HG02610 (cell line): ENCODE measurements around the gene ZSWIM4.
A peak's percentile ranks its signal among the peaks of the same experiment; 100 is the strongest.

Experiments used
- ATAC-seq: cut with Tn5 transposase; IDR thresholded peaks from one replicate; pipeline ENCODE4 v1.9.1; 2021; ENCODE audit warnings: mild to moderate bottlenecking, moderate library complexity; ENCODE audit not compliant: unreplicated experiment

The ZSWIM4 gene

DNA sequence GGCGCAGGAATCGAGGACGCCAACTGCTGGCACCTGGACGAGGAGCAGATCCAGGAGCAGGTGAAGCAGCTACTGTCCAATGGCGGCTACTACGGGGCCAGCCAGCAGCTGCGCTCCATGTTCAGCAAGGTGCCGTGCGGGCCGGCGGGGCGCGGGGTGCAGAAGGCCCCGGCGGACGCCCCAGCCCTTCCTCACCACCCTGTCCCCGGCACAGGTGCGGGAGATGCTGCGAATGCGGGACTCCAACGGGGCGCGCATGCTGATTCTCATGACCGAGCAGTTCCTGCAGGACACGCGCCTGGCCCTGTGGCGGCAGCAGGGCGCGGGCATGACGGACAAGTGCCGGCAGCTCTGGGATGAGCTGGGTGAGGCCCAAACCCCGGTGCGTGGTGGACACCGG, 13.6 kb downstream of the ZSWIM4 start:
- no peak for ATAC-seq

DNA sequence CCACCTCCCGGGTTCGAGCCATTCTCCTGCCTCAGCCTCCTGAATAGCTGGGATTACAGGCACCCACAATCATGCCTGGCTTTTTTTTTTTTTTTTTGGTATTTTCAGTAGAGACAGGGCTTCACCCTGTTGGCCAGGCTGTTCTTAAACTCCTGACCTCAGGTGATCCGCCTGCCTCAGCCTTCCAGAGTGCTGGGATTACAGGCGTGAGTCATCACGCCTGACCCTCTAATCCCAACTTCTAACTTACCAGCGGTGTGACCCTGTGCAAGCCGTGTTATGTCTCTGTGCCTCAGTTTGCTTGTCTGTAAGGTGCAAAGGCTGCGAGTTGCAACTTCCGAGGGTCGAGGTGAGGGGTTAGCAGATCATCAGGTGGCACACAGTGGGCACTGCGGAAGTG, 17.3 kb downstream of the ZSWIM4 start:
- ATAC-seq = no peak

DNA sequence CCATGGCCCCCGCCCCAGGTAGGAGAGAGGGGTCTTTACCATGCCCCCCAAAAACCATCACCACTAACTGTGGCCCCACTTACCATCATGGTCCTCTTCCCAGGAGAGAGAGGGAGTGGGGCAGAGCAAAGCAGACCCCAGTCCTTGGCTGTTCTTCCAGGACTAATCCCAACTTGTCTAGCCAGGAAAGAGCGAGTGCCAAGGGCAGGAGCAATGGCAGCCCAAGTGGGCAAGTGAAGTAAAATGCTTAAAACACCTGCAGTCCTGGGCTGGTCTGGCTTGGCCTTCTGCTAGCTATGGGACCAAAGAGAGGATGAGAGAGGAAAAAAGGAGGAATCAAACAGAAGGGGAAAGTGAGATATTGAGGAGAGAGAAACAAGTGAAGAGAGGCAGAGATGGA, 17.9 kb downstream of the ZSWIM4 start:
- ATAC-seq = no peak

DNA sequence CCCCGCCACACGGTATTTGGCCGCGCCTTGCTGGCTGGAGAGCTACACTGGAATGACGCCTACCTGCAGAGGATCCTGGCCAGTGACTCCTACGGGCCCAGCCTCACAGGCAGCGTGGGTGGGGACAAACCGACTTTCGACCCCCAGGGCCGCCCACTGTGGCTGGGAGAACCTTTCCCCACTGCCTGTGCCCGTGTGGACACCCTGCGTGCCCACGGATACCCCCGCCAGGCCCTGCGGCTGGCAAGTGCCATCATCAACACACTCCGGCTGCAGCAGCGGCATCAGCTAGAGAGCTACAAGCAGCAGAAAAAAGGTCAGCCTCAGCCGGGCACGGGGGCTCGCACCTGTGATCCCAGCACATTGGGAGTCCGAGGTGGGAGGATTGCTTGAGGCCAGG, 19.3 kb downstream of the ZSWIM4 start:
- no peak for ATAC-seq

DNA sequence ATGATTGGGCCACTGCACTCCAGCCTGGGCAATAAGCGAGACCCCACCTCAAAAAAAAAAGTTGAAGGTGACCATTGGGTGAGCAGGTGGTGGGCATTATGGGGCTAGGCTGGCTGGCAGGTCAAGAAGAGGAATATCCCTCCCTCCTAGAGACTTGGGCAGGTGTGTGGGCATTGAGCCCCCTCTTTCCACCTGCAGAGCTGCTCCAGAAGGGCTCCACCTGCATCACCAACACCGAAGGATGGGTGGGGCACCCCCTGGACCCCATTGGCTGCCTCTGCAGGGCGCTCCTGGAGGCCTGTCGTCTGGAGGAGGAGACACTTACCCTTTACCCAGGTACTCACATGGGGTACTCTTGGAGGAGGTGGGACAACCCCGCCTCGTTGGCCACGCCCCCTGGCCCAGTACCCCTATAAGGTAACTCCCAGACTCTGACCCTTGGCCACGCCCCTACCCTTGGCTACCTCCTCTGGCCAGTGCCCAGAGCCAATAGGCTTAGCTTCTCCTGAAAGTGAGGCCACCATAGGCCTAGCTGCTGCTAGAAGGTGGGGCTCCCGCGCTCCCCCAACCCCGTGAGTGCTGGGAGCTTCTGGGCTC, 21.9 kb downstream of the ZSWIM4 start:
- ATAC-seq = no peak

DNA sequence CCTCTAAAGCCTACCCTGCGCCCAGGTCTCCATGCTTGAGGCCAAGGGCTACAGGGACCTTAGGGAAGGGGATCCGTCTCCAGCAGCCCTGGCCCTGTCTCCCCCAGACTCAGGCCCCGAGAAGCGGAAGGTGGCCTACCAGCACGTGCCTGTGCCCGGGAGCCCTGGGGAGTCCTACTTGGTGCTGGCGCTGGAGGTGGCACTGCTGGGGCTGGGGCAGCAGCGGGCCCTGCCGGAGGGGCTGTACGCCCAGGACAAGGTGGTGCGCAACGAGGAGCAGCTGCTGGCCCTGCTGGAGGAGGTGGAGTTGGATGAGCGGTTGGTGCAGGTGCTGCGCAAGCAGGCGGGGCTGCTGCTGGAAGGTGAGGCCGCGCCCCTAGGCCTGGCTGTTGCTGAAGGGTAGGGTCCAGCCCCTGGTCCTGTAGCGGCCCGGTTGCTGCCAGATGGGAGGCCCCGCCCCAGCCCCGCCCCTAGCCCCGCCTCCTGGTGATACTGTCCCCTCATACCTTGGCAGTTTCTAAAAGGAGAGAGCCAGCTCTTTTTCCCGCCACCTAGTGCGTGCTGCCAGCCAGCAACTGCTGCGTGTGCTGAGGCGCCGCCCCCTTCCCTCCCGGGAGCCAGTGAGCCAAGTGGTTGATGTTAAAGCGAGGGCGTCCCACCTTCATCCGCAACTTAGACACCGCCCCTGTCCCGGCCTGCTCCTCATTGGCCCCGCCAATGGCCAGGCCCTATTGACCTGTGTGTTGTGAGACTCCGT, 22.6 kb downstream of the ZSWIM4 start:
- ATAC-seq = no peak

DNA sequence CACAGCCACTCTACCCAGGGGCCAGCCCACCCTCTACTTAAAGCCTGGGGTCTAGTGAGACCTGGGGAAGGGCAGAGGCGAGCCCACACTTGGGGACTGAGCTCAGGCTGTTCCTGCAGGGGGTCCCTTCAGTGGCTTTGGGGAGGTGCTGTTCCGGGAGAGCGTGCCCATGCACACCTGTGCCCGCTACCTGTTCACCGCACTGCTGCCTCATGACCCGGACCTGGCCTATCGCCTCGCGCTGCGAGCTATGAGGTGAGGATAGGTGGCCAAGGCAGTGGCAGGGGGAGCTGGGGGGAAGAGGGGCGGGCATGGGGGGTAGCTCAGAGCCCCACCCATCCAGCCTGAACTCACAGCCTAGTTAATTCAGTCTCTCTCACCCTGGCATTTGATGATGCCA, 24.0 kb downstream of the ZSWIM4 start:
- ATAC-seq = no peak

DNA sequence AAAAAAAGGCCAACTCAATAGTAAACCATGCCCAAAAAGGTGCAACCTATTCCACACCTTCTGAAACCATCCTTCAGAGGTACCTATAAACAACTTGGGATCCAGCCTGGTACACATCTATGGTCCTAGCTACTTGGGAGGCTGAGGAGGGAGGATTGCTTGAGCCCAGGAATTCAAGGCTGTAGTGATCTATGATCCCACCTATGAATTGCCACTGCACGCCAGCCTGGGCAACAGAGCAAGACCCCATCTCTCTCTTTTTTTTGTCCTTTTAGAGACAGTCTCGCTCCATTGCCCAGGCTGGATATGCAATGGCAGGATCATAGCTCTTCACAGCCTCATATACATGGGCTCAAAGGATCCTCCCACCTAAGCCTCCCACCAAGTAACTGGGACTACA, 26.0 kb downstream of the ZSWIM4 start:
- ATAC-seq = no peak

DNA sequence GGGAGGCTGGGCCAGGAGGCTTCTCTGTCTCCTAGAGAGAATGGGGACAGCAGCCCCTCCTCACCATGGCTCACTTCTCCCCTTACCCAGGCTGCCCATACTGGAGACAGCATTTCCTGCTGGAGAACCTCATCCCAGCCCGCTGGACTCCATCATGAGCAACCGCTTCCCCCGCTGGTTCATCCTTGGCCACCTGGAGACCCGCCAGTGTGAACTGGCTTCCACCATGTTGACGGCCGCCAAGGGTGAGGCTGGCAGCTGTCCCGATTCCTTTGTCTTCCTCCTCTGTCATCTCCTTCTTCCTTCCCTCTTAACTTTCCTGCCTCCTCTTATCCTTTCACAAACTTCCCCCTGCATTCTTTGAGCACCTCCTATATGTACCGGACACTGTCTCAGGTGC, 28.0 kb downstream of the ZSWIM4 start:
- ATAC-seq = no peak

DNA sequence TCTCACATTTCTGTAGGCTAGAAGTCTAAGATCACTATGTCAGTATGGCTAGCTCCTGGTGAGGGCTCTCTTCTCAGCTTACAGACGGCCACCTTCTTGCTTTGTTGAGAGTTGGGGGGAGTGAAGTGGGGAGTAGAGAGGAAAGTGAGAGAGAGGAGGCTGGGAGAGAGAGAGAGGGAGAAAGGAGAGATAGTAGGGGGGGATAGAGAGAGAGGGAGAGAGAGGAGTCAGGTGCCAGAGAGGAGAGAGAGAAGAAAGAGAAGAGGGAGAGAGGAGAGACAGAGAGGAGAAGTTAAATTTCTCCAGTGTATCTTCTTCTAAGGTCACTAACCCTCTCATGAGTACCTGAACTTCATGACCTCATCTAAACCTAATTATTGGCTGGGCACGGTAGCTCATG, 28.7 kb downstream of the ZSWIM4 start:
- no peak for ATAC-seq

DNA sequence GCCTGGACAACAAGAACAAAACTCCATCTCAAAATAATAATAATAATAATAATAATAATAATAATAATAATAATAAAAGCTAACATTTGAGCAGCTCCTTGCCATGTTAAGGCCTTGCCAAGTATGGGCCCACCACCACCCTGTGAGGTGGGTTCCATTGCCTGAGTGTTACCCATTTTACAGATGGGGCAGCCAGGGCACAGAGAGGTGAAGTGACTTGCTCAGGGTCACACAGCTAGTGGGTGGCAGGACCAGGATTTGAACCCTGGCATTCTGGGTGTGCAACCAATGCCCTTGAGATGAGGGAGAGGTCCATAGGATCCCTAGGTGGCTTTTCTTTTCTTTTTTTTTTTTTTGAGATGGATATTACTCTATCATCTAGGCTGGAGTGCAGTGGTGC, 29.5 kb downstream of the ZSWIM4 start:
- no peak for ATAC-seq

DNA sequence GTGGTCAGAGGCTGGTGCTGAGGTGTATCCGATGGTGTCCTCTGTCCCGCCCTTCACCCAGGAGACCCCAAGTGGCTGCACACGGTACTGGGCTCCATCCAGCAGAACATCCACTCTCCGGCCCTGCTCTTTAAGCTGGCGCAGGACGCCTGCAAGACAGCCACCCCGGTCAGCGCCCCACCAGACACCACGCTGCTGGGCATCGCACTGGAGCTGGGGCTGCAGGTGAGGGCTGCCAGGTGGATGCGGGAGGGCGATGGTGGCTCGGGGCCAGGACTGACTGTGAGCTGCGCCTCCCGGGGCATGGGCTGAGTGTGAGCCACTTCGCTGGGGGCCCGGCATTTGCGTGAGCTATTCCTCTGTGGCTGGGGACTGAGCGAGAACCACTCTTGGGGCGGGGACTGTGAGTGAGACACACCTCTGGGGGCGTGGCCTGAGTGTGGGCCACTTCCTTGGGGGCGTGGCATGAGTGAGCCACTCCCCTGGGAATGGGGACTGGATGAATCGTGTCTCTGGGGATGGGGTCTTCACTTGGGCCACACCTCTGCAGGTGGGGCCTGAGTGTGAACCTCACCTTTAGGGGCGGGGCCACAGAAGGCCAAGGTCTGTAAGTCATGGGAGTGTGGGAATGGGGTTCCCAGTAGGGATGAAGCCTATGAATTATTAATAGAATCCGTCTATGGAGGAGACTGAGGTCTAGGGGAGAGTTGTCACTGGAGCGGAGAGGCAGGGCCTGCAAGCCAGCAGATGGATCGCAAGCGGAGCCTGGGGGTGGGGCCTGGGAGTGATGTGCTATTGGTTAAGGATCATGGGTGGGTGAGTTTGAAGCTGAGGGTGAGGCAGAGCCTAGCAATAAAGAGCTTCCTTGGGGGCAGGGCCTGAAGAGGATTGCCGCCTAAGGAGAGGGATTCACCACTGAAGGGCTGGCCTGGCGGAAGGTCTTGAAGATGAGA, 30.5 kb downstream of the ZSWIM4 start:
- ATAC-seq = no peak

DNA sequence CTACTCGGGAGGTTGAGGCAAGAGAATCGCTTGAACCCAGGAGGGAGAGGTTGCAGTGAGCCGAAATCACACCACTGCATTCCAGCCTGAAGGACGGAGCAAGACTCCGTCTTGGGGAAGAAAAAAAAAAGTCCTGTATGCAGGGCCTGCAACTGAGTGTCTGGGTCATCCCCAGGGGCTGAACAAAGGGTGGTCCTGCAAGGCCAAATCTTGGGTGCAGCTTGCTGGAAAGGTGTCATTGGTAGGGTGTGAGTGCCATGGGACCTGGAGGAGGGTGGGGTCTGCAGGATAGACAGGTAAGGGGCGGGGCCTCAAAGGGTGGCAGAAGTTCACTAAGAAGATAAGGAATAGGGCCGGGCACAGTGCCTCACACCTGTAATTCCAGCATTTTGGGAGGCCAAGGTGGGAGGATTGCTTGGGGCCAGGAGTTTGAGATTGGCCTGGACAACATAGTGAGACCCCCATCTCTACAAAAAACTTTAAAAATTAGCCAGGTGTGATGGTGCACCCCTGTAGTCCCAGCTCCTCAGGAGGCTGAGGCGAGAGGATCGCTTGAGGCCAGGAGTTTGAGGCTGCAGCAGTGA, 31.5 kb downstream of the ZSWIM4 start:
- ATAC-seq = no peak

DNA sequence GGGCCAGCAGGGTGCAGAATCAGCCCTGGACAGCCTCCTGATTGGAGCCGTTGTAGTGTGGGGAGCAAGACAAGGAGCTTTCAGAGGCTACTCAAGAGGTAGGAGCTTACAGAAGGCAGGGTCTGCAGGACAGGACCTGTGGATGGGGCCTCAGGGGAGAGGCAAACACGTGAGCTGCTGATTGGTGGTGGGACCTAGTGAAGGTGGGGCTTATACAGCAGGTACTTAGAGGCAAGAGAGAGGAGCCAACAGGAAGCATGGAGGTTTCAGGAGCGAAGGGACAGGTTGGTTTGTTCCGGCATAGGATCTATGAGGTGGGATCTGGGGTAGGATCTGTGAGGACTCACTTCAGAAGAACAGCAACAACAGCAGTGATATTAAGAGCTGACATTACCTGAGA, 32.4 kb downstream of the ZSWIM4 start:
- no peak for ATAC-seq

DNA sequence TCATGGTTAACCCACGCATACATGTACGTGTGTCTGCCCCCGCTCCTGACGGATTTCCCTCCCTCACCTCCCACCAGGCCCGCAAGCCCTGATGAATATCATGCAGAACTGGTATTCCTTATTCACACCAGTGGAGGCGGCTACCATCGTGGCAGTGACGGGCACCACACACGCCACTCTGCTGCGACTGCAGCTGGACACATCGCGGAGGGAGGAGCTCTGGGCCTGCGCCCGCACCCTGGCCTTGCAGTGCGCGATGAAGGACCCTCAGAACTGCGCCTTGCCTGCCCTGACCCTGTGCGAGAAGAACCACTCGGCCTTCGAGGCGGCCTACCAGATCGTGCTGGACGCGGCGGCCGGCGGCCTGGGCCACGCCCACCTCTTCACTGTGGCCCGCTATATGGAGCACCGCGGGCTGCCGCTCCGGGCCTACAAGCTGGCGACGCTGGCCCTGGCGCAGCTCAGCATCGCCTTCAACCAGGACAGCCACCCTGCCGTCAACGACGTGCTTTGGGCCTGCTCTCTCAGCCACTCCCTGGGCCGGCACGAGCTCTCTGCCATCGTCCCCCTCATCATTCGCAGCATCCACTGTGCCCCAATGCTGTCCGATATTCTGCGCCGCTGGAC, 35.0 kb downstream of the ZSWIM4 start:
- ATAC-seq = no peak

DNA sequence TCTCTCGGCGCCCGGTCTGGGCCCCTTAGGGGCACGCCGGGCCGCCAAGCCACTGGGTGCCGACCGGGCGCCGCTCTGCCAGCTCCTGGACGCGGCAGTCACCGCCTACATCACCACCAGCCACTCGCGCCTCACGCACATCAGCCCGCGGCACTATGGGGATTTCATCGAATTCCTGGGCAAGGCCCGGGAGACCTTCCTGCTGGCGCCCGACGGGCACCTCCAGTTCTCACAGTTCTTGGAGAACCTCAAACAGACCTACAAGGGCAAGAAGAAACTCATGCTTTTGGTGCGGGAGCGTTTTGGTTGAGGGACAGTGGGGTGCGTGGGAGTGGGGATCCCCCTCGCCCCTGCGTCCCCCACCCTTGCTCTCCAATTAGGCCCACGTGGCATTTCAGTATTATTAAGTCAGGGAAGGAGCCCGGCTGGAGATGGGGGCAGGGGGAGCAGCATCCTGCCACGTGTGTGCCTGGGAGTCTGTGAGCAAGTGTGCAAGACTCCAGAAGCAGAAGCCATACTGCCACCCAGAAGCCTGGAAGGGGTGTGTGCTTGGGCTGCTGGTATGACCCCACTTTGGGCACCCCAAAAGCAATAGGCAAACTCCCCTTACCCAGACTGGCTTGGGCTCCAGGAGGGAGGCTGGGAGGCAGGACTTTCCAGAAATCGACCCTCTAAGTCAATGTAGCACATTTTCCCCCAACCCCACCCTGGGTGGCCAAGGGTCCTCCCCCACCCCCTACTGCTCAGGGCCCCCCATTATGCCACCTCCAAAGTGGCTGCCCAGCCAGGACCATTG, 35.7 kb downstream of the ZSWIM4 start:
- no peak for ATAC-seq

DNA sequence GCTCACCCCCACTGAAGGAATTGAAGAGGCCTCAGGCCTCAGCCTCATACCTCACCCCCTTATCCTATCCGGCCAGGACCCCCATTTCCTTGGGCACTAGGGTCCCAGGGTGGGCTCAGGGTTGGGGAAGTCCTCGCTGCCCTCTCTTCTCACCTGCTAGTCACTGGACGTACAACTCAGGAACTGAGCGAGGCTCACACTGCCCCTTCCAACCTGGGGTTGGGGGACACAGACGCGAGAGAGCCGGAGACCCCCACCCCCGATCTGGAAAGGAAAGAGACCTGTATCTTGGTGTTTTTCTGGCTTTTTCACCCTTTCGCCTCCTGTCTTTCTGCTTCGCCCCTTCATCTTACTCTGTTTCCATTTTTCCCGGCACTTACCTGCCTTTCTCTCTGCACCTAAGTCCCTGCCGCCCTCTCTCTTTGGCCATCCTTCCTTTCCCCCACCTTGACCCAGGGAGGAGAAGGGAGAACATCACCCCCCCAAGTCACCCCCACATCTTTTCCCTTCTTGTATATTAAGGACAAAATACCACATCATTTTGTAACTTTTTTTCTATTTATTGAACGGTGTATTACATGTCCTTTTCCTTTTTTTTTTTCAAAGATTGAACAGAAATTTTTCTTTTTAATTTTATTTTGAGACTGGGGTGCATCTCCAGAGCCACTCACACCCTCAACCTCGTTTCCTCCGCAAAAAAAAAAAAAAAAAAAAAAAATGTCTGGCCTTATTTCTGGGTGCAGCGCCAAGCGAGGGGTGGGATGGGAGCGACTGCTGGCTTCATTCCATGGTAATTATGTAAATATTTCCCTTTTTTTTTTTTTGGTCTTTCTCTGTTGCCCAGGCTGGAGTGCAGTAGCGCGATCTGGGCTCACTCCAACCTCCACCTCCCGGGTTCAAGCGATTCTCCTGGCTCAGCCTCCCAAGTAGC, 36.6 kb downstream of the ZSWIM4 start:
- no peak for ATAC-seq

DNA sequence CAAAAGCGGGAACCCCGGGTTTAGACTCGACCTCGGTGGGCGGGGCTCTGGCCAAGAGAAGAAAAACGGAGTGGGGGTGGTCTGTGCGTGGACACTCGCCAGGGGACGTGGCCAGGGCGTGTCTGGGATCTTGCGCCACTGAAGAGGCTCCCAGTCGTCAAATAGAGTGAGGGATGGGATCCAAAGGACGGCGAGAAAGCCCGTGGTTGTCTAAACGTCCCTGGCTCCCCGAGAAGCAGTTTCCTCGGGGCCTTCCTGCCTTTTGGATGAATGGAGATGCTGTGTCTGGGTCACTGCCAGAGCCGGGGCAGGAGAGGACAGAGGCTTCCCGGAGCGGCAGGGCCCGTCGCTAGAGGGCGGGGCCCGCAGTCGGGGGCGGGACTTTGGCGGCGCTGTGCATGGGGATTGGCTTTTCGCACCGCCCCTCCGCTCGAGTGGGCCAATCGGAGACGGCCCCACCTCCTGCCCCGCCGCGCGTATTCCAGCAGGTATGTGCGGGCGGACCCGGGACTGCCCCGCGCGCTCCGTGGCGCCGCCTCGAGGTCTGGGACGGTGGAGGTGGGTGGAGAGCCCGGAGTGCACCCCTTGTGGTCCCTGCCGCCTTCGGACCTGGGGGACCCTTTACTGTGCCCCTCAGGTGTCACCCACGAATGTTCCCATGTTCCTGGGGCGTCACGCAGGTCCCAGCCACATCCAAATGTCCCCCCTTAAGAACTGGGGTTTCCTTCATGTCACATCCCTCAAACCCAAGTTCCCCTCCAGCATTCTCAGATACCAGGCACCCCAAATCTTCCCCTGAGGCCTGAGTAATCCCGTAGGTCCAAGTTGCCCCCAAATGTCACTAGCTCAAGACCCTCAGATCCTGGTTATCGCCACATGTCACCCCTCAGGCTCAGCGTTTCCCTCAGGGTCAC, 38.3 kb downstream of the ZSWIM4 start:
- peak; percentile 83 for ATAC-seq
